SK-N-MC (cell line): ENCODE results near the gene HOXB13.

Experiments used
- EZH2 ChIP-seq: fragments of 200-600 bp; sonication (generic); IDR thresholded peaks from one replicate; pipeline ENCODE4 v1.6.1; 2017; ENCODE audit warnings: antibody characterized with exemption
- POLR2AphosphoS5 ChIP-seq: IDR thresholded peaks from 2 replicates; pipeline ENCODE4 v1.6.1; 2012; ENCODE audit warnings: mild to moderate bottlenecking, low read depth, low read length, borderline replicate concordance

DNA sequence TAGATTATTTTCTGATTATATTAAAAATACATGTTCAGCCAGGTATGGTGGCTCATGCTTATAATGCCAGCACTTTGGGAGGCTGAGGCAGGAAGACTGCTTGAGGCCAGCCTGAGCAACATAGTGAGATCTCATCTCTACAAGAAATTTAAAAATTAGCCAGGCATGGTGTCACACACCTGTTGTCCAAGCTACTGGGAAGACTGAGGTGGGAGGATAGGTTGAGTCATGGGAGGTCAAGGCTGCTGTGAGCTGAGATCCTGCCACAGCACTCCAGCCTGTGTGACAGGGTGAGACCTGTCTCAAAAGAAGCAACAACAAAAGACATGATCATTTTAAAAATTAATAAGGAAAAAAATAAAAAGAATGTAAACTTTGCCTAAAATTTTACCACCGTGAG is 46.9 kb downstream of the HOXB13 start:
- TF ChIP-seq POLR2AphosphoS5 (no peak), EZH2 (no peak)
